Occipital lobe (tissue), 1 donor: ENCODE data around the gene SUPT20HL2. TPM values are rescaled to one million over a fixed set of nuclear protein-coding genes. Genes with fewer than 3 reads are reported as not detected.

Experiments
- total RNA-seq: library from RNA; depleted of rRNA; stranded (reverse); fragments of >200 nt; gene quantifications from one replicate; pipeline ENCODE4 v1.2.3, GENCODE V29; 2014

The SUPT20HL2 gene
- total RNA-seq, 1 donor from 2014 or later, result not detected

Other genes with a start within 250 kb of the SUPT20HL2 start
- gene ZFX, start 164.3 kb downstream of the SUPT20HL2 start, total RNA-seq, result 72.2 TPM
- not detected for gene SUPT20HL1, start 46.6 kb upstream of the SUPT20HL2 start, total RNA-seq
- gene PDK3, start 151.2 kb upstream of the SUPT20HL2 start, total RNA-seq, result 6.2 TPM